ENCODE measurements around the gene TENM3. TPM values are rescaled to one million over a fixed set of nuclear protein-coding genes. Genes with fewer than 3 reads are reported as not detected.
A peak's percentile ranks its signal among the peaks of the same experiment; 100 is the strongest.
"Not testable (repeated sequence)": the region's sequence is repeated elsewhere in the genome, so short reads cannot be mapped to it uniquely, and the experiment has no call there.

TENM3 gene
- total and polyA plus RNA-seq, 12 donors = 0.20 to 6.6 (median 3.5) TPM

- WGBS, 2 donors = 73 to 79% methylated on average over 9 of the region's 9 CpGs
- ATAC-seq (no peak), DNase-seq (no peak)
- intact Hi-C loops (cut with DNase I) = no loop called here
- Histone ChIP-seq H3K4me3 (no peak overlapping the region), H3K9me3 (peaks cover 0 to 5% (median 0%) of the 10 kb centered on the region in 11 donors), H3K27me3 (no peaks in the 10 kb centered on the region), H3K36me3 (no peaks in the 10 kb centered on the region), H3K27ac (no peak overlapping the region), H3K4me1 (peaks cover 0 to 6% (median 0%) of the 10 kb centered on the region in 9 donors)
- TF ChIP-seq, protein P1, sequence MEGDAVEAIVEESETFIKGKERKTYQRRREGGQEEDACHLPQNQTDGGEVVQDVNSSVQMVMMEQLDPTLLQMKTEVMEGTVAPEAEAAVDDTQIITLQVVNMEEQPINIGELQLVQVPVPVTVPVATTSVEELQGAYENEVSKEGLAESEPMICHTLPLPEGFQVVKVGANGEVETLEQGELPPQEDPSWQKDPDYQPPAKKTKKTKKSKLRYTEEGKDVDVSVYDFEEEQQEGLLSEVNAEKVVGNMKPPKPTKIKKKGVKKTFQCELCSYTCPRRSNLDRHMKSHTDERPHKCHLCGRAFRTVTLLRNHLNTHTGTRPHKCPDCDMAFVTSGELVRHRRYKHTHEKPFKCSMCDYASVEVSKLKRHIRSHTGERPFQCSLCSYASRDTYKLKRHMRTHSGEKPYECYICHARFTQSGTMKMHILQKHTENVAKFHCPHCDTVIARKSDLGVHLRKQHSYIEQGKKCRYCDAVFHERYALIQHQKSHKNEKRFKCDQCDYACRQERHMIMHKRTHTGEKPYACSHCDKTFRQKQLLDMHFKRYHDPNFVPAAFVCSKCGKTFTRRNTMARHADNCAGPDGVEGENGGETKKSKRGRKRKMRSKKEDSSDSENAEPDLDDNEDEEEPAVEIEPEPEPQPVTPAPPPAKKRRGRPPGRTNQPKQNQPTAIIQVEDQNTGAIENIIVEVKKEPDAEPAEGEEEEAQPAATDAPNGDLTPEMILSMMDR (IDR thresholded peaks at IDR 0.05) = no peak
Measured at GRCh38 chr4:182238355-182238931, 4.8 kb upstream of the TENM3 start.

DNA sequence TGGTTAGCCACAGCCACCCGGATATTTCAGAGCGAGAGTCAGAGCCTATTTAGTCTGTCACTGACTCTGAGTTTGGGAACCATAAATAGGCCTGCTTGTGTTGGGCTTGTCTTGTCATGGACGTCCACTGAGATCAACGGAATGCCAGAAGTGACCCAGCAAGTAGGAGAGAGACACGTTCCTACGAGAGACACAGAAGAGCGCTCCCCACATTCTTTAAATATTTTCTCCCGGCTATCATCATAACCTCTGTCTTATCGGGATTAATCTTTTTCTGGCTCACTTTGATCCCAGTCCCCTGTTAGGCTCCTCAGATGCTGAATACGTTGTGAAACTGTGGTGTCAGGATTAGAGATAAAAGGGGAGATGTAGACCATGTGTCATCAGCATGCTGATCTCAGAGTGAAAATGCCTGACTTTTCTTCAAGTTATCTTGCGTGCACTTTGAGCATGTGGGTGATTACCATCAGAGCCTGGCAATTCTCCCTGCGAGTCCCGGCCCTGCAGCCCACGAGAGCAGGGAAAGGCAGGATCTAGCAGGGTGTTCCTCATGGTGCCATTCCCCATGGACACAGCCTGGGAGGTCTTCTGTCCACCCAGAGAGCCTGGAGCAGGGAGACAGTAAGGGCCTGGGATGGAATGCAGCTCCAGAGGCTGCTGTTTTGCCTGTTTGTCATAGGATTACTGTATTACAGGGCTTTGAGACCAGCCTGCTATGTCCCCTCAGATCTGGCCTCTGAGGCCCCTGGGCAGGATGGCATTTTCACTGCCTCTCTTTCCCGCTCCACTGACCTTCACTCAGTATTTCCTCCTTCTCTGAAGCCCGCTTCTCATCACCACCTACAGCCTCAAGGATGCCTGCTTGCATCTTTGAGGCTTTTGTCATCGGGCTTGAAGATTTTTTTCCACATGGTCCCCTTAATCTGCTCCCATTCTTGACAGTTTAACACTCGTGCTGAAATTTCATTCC lies 2.8 kb upstream of the TENM3 start:
- TF ChIP-seq, protein P1 (IDR thresholded peaks at IDR 0.05) = no peak
- Histone ChIP-seq H3K9me3 (peaks cover 0 to 5% (median 0%) of the 10 kb centered on the region in 11 donors), H3K4me3 (no peak overlapping the region), H3K4me1 (peaks cover 0 to 9% (median 0%) of the 10 kb centered on the region in 9 donors), H3K27me3 (no peaks in the 10 kb centered on the region), H3K36me3 (no peaks in the 10 kb centered on the region), H3K27ac (no peak overlapping the region)
- ATAC-seq (peak in 2 of 8 donors; percentile 31 to 42), DNase-seq (no peak)
- intact Hi-C loops (cut with DNase I) = no loop called here
- 39 to 42% methylated on average over 18 of the region's 18 CpGs for WGBS, 2 donors

DNA sequence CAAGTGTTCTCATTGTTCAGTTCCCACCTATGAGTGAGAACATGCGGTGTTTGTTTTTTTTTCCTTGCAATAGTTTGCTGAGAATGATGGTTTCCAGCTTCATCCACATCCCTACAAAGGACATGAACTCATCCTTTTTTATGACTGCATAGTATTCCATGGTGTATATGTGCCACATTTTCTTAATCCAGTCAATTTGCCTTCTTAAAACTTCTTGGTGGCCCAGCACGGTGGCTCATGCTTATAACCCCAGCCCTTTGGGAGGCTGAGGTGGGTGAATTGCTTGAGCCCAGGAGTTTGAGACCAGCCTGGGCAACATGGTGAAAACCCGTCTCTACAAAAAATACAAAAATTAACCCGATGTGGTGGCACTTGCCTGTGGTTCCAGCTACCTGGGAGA lies 942 bp upstream of the TENM3 start:
- H3K27me3 ChIP-seq; intact Hi-C loops (cut with DNase I); H3K27ac ChIP-seq; H3K36me3 ChIP-seq; H3K4me3 ChIP-seq; H3K9me3 ChIP-seq; ATAC-seq; DNase-seq: not testable (repeated sequence)
- peaks cover 0 to 16% (median 0%) of the 10 kb centered on the region in 9 donors for H3K4me1 ChIP-seq
- WGBS, 2 donors = 92 to 93% methylated on average over 4 of the region's 4 CpGs

DNA sequence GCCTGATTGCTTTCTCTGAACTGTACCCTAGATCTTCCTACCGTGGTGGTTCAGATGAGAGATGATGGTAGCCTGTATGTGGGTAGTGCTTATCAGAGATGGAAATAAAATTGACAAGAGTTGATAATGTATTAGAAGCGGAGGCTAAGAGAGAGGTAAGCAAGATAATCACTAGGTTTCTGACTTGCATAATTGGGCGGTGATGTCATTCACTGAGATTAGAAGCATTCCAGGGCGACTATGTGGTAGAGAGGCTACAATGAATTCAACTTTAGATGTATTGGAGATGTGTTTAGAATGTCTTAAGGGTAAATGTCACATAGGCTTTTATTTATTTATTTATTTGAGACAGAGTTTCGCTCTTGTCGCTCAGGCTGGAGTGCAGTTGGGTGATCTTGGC lies 415 bp upstream of the TENM3 start:
- Histone ChIP-seq H3K27me3 (no peaks in the 10 kb centered on the region), H3K9me3 (peaks cover 0 to 5% (median 0%) of the 10 kb centered on the region in 11 donors), H3K4me1 (peaks cover 0 to 16% (median 0%) of the 10 kb centered on the region in 9 donors), H3K4me3 (no peak overlapping the region), H3K27ac (no peak overlapping the region), H3K36me3 (no peaks in the 10 kb centered on the region)
- WGBS, 2 donors = 75 to 78% methylated on average over 6 of the region's 6 CpGs
- DNase-seq (no peak), ATAC-seq (no peak)
- TF ChIP-seq, protein P1 (IDR thresholded peaks at IDR 0.05) = no peak
- intact Hi-C loops (cut with DNase I) = no loop called here
